Common myeloid progenitor, CD34-positive (primary cell): Measurements from ENCODE around the gene SARDH.

Experiments used
- CTCF ChIA-PET: fragments of 350-600 bp; sonication (Branson Sonifier 250); formaldehyde crosslinking; loops from one replicate; lab custom pipeline; 2021; ENCODE audit warnings: antibody characterized with exemption; lab: Charles Lee
- POLR2A ChIA-PET: fragments of 350-600 bp; sonication (Branson Sonifier 250); formaldehyde crosslinking; loops from one replicate; lab custom pipeline; 2021; ENCODE audit warnings: antibody characterized with exemption; lab: Charles Lee
- DNase-seq, 3 donors: peaks; one replicate each; pipeline versions ENCODE4 v3.0.0 to v3.0.0-alpha.2; 2013
- H3K27ac ChIP-seq, 2 experiments: 1 replicate in 1 of 2; 2 replicates in 1 of 2; pipeline ENCODE4 v1.7.0; 2013; ENCODE audit warnings: inconsistent platforms in 2 of 2, low read length in 2 of 2, mild to moderate bottlenecking in 2 of 2, low read depth in 1 of 2, moderate library complexity in 1 of 2; ENCODE audit not compliant: severe bottlenecking in 2 of 2, insufficient read depth in 1 of 2, poor library complexity in 1 of 2
- H3K27me3 ChIP-seq, 5 experiments: replicated peaks in 2 of 5; 1 replicate in 3 of 5; 2 replicates in 2 of 5; pipeline versions ENCODE4 v1.6.1 to v1.7.0; 2013; ENCODE audit warnings: low read length in 4 of 5, mild to moderate bottlenecking in 2 of 5, moderate library complexity in 2 of 5, inconsistent platforms in 1 of 5; ENCODE audit not compliant: insufficient read depth in 5 of 5, control insufficient read depth in 4 of 5
- H3K36me3 ChIP-seq, 4 experiments: 1 replicate in 2 of 4; 2 replicates in 2 of 4; pipeline versions ENCODE4 v1.6.1 to v1.7.0; 2013; ENCODE audit warnings: low read length in 3 of 4, control low read depth in 1 of 4, mild to moderate bottlenecking in 1 of 4; ENCODE audit not compliant: control insufficient read depth in 4 of 4, insufficient read depth in 4 of 4
- H3K4me1 ChIP-seq, 4 experiments: 1 replicate in 3 of 4; 2 replicates in 1 of 4; pipeline versions ENCODE4 v1.6.1 to v1.7.1; 2013; ENCODE audit warnings: low read length in 3 of 4, mild to moderate bottlenecking in 3 of 4, control low read depth in 1 of 4, inconsistent platforms in 1 of 4, moderate library complexity in 1 of 4; ENCODE audit not compliant: control insufficient read depth in 4 of 4, insufficient read depth in 4 of 4; ENCODE audit errors: control extremely low read depth in 1 of 4
- H3K4me3 ChIP-seq, 7 experiments: 1 replicate in 4 of 7; 2 replicates in 3 of 7; pipeline versions ENCODE4 v1.5.1 to v1.7.0; 2013; ENCODE audit warnings: mild to moderate bottlenecking in 7 of 7, low read length in 6 of 7, moderate library complexity in 6 of 7, inconsistent platforms in 2 of 7, low read depth in 2 of 7, control low read depth in 1 of 7; ENCODE audit not compliant: insufficient read depth in 4 of 7, control insufficient read depth in 1 of 7; ENCODE audit errors: extremely low read depth in 1 of 7
- H3K9me3 ChIP-seq, 5 experiments: 1 replicate in 4 of 5; 2 replicates in 1 of 5; pipeline versions ENCODE4 v1.6.1 to v1.7.1; 2013; ENCODE audit warnings: low read length in 4 of 5, mild to moderate bottlenecking in 2 of 5, inconsistent platforms in 1 of 5, low read depth in 1 of 5, moderate library complexity in 1 of 5; ENCODE audit not compliant: control insufficient read depth in 4 of 5, insufficient read depth in 2 of 5; ENCODE audit errors: control extremely low read depth in 1 of 5
- WGBS: methylation state at CpG from one replicate; pipeline ENCODE4 v1.1.5; 2013; ENCODE audit not compliant: insufficient coverage; 5-methylcytosine and 5-hydroxymethylcytosine counted together

SARDH gene

GRCh38 chr9:133704711-133705181 lies 33.4 kb downstream of the SARDH start:
- Histone ChIP-seq H3K27ac (no peak overlapping the region), H3K9me3 (no peaks in the 10 kb centered on the region), H3K36me3 (no peaks in the 10 kb centered on the region), H3K27me3 (no peaks in the 10 kb centered on the region), H3K4me3 (no peak overlapping the region), H3K4me1 (peaks cover 4 to 35% (median 31%) of the 10 kb centered on the region in 4 experiments)
- ChIA-PET POLR2A (no interaction called here), CTCF (no interaction called here)
- WGBS = 94% methylated on average over 23 of the region's 23 CpGs
- no peak for DNase-seq

- CTCF ChIA-PET = interaction anchor here (1.1 kb wide), 1 partner anchor 12 kb away, joined by 4 read pairs; no protein-coding TSS in a partner anchor
- peaks cover 0 to 3% (median 0%) of the 10 kb centered on the region in 4 experiments for H3K36me3 ChIP-seq
- H3K27ac ChIP-seq = no peak overlapping the region
- WGBS = 89% methylated on average over 15 of the region's 21 CpGs
- POLR2A ChIA-PET = no interaction called here
- no peaks in the 10 kb centered on the region for H3K9me3 ChIP-seq
- no peaks in the 10 kb centered on the region for H3K27me3 ChIP-seq
- H3K4me1 ChIP-seq = peaks cover 4 to 35% (median 31%) of the 10 kb centered on the region in 4 experiments
- peak in 2 of 3 donors; percentile 18 to 34 for DNase-seq
- no peak overlapping the region for H3K4me3 ChIP-seq
These were observed 34.4 kb downstream of the SARDH start for GRCh38 chr9:133703591-133704399.

DNA sequence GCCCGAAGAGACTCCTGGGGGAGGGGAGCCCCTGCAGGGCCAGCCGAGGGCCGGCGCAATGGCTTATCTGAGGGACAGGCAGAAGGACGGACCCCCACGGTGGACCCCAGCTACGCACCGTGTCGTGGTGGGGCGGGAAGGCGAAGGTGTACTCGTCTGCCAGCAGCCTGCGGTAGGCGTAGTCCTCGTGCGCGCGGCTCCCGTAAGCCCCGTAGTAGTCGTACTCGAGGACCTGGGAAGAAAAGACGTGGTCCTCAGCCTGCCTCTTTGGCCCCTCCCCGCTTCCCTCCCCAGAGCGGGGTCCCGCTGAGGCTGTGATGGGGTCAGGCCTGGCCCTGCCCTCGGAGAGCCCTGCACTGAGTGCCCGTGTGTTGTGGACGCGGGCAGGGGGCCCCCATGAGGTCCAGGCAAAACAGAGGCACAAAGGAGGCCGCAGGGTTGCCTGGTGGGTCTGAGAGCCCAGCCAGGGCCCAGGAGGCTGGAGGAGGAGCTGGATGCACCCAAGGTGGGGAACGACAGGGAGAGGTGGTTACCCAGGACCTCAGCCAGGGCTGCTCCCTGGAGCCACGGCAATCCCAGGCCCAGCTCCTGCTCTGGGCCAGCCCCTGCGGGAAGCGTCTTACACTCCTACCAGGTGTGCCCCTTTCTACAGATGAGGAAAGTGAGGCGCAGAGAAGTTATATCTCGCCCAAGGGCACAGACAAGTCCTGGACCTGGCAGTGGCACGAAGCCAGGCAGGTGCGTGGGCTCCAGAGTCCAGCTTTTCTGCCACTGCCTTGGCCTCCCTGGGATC lies 35.2 kb downstream of the SARDH start:
- peaks cover 0 to 3% (median 0%) of the 10 kb centered on the region in 4 experiments for H3K36me3 ChIP-seq
- peak overlapping the region in 6 of 7 experiments; percentile 20 to 70 (median 40) for H3K4me3 ChIP-seq
- no peaks in the 10 kb centered on the region for H3K9me3 ChIP-seq
- H3K4me1 ChIP-seq = peaks cover 4 to 35% (median 31%) of the 10 kb centered on the region in 4 experiments
- ChIA-PET POLR2A (no interaction called here), CTCF (interaction anchor here (0.6 to 2.5 kb wide), 3 partner anchors 13 to 221 kb away, joined by 3 to 8 read pairs (median 4); no protein-coding TSS in a partner anchor)
- H3K27me3 ChIP-seq = no peaks in the 10 kb centered on the region
- WGBS = 30% methylated on average over 38 of the region's 39 CpGs
- H3K27ac ChIP-seq = no peak overlapping the region
- DNase-seq = no peak

GRCh38 chr9:133701981-133702797 lies 36.0 kb downstream of the SARDH start:
- no peaks in the 10 kb centered on the region for H3K9me3 ChIP-seq
- ChIA-PET POLR2A (no interaction called here), CTCF (interaction anchor here (0.6 to 2.5 kb wide), 4 partner anchors 14 to 222 kb away, joined by 3 to 8 read pairs (median 3); no protein-coding TSS in a partner anchor)
- no peak overlapping the region for H3K27ac ChIP-seq
- peaks cover 4 to 35% (median 31%) of the 10 kb centered on the region in 4 experiments for H3K4me1 ChIP-seq
- peak in 2 of 3 donors; percentile 75 to 81 for DNase-seq
- H3K4me3 ChIP-seq = peak overlapping the region in 6 of 7 experiments; percentile 20 to 70 (median 48)
- H3K36me3 ChIP-seq = peaks cover 0 to 3% (median 0%) of the 10 kb centered on the region in 4 experiments
- WGBS = 49% methylated on average over 20 of the region's 39 CpGs
- no peaks in the 10 kb centered on the region for H3K27me3 ChIP-seq

DNA sequence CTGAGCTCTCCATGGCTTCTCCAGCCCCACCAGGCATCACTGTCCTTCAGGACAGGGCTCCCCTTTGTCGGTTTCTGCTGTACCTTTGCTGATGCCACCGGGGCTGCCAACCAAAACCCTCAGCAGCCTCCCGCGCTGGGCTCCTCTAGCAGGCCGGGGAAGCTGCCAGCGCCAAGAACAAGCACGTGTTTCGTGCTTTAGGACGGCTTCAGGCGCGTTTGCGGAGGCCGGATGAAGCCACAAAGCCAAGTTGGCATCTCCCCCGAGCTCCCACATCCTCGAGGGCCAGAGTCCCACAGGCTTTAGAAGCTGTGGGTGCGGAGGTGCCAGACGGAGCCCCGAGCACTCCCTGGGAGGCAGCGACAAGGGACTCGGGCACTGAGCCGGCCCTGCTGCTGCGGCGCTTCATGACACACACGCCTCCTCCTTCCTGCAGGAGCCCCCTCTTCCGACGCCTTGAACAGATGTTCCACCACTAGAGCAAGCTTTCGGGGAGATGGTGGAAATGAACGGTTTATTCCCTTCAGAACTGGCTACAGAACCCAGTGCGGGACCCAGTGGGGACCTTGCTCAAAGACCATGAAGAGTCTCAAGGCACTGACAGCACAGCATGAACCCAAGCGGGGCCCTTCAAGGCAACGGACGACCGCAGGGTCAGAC lies 36.7 kb downstream of the SARDH start:
- POLR2A ChIA-PET = no interaction called here

GRCh38 chr9:133700819-133701320 lies 37.3 kb downstream of the SARDH start:
- H3K9me3 ChIP-seq = no peaks in the 10 kb centered on the region
- no peaks in the 10 kb centered on the region for H3K27me3 ChIP-seq
- peak in 2 of 3 donors; percentile 37 to 47 for DNase-seq
- 39% methylated on average over 4 of the region's 4 CpGs for WGBS
- H3K36me3 ChIP-seq = peaks cover 0 to 3% (median 0%) of the 10 kb centered on the region in 4 experiments
- no peak overlapping the region for H3K27ac ChIP-seq
- CTCF ChIA-PET = interaction anchor here (0.7 to 2.5 kb wide), 9 partner anchors 9 to 168 kb away, joined by 3 to 8 read pairs (median 3); no protein-coding TSS in a partner anchor
- POLR2A ChIA-PET = no interaction called here
- peak overlapping the region in 1 of 7 experiments; percentile 29 for H3K4me3 ChIP-seq
- peaks cover 4 to 35% (median 31%) of the 10 kb centered on the region in 4 experiments for H3K4me1 ChIP-seq

More for the DNA sequence above, 36.7 kb downstream of the SARDH start:
- H3K27me3 ChIP-seq = no peaks in the 10 kb centered on the region
- no peaks in the 10 kb centered on the region for H3K9me3 ChIP-seq
- H3K27ac ChIP-seq = no peak overlapping the region
- peaks cover 4 to 35% (median 31%) of the 10 kb centered on the region in 4 experiments for H3K4me1 ChIP-seq
- WGBS = 70% methylated on average over 24 of the region's 33 CpGs
- CTCF ChIA-PET = interaction anchor here (0.7 to 2.5 kb wide), 9 partner anchors 9 to 169 kb away, joined by 3 to 8 read pairs (median 3); no protein-coding TSS in a partner anchor
- H3K4me3 ChIP-seq = peak overlapping the region in 1 of 7 experiments; percentile 29
- peak in 2 of 3 donors; percentile 63 to 79 for DNase-seq
- H3K36me3 ChIP-seq = peaks cover 0 to 3% (median 0%) of the 10 kb centered on the region in 4 experiments
